Esophagus (tissue), 2 donors: ENCODE data around the gene TAP2. TPM values are rescaled to one million over a fixed set of nuclear protein-coding genes. Genes with fewer than 3 reads are reported as not detected.

Experiments used
- H3K27ac ChIP-seq, 2 donors: one replicate each; pipeline ENCODE4 v1.5.1; 2013; ENCODE audit warnings: low read depth in 2 of 2, mild to moderate bottlenecking in 2 of 2, inconsistent platforms in 1 of 2, low read length in 1 of 2, moderate library complexity in 1 of 2
- H3K27me3 ChIP-seq, 2 donors: one replicate each; pipeline ENCODE4 v1.6.1; 2013; ENCODE audit warnings: low read length in 2 of 2, control low read depth in 1 of 2, mild to moderate bottlenecking in 1 of 2; ENCODE audit not compliant: insufficient read depth in 2 of 2, control insufficient read depth in 1 of 2
- H3K36me3 ChIP-seq, 2 donors: one replicate each; pipeline ENCODE4 v1.6.1; 2013; ENCODE audit warnings: low read length in 1 of 2; ENCODE audit not compliant: control insufficient read depth in 2 of 2, insufficient read depth in 2 of 2
- H3K4me1 ChIP-seq, 2 donors: one replicate each; pipeline ENCODE4 v1.6.1; 2013; ENCODE audit warnings: low read length in 1 of 2; ENCODE audit not compliant: control insufficient read depth in 2 of 2, insufficient read depth in 2 of 2
- H3K4me3 ChIP-seq, 2 donors: one replicate each; pipeline ENCODE4 v1.5.1; 2013; ENCODE audit warnings: low read length in 2 of 2, mild to moderate bottlenecking in 2 of 2, low read depth in 1 of 2, moderate library complexity in 1 of 2
- H3K9me3 ChIP-seq, 2 donors: one replicate each; pipeline ENCODE4 v1.6.1; 2013; ENCODE audit warnings: mild to moderate bottlenecking in 2 of 2, low read depth in 1 of 2, low read length in 1 of 2, moderate library complexity in 1 of 2; ENCODE audit not compliant: control insufficient read depth in 2 of 2, insufficient read depth in 1 of 2
- WGBS, 2 donors: extraction: QIAGEN DNeasy Blood & Tissue Kit; methylation state at CpG; one replicate each; pipeline ENCODE4 v1.1.7; 2013; 5-methylcytosine and 5-hydroxymethylcytosine counted together
- polyA plus RNA-seq, 2 donors: library from polyadenylated mRNA; stranded (reverse); fragments of 200-250 nt; gene quantifications; one replicate each; pipeline ENCODE4 v1.2.3, GENCODE V29; 2013
- donor health status: healthy with polysubstance abuse.
- donor health status: Bipolar disorder and iron deficiency.

Gene TAP2
- polyA plus RNA-seq, 2 donors: 19.3 to 40.5 TPM

DNA sequence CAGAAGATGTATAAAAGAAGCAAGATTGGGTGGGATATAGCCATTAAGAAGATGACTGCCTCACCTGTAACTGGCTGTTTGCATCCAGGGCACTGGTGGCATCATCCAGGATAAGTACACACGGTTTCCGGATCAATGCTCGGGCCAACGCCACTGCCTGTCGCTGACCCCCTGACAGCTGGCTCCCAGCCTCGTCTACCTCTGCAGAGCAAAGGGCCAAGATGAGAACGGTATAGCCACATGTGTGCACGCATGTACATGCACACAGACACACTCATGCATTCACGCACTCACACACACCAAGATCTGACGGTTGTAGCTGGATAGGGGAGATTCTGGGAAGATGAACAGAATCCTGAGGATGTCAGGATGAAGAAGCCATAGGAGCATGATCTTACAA is 8.5 kb upstream of the TAP2 start:
- Histone ChIP-seq H3K4me3 (no peak overlapping the region), H3K27me3 (no peaks in the 10 kb centered on the region), H3K4me1 (peaks cover 0 to 7% of the 10 kb centered on the region in 2 donors), H3K27ac (no peak overlapping the region), H3K36me3 (peaks cover 16 to 33% of the 10 kb centered on the region in 2 donors), H3K9me3 (no peaks in the 10 kb centered on the region)
- 88 to 91% methylated on average over 10 of the region's 10 CpGs for WGBS, 2 donors

DNA sequence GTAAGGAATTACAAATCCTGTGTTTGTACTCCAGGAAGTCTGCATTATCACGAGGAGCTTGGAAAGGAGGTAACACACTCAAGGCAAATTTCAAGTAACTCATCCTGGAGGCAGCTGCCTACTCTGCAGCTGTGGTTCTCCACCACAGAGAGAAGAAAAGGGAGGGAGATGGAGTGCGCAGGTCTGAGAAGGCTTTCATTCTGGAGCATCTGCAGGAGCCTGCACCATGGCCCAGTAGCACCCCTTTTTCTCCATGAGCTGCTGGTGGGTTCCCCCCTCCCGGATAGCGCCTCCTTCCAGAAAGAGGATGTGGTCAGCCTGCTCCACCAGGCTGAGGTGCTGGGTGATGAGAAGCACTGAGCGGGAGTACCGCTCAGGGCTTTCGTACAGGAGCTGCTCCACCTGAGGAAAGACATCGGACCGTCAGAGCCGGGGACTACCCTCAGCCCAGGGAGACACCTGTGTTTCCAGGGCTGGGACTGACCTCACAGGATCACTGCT is 6.9 kb upstream of the TAP2 start:
- H3K4me3 ChIP-seq: peak overlapping the region; percentile 20 to 86
- WGBS, 2 donors: 75 to 86% methylated on average over 10 of the region's 10 CpGs

DNA sequence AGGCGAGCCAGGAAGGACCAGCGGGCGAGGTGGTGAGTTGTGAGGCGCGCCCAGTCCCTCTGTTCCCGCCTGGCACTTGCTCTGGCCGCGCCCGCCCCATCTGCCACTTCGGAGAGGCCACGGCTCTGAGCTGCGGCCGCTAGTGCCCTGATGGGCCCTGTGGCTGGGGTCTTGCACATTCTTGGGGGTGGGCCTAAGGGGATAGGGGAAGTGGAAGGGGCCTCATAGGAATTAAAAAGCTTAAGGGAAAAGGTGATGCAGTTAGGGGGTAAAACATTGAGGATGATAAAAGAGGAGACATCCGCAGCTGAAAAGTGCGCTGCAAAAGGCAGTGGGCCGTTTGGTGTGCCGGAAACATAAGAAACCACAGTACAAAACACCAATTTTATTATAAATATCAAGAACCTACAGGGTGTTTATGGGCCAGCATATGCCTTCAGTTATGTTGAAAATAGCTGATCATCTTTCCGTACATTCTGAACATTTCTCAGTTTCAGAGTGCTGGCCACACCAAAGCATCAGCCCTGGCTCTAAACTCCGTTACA is 6.4 kb upstream of the TAP2 start:
- peaks cover 11 to 30% of the 10 kb centered on the region in 2 donors for H3K36me3 ChIP-seq
- no peaks in the 10 kb centered on the region for H3K27me3 ChIP-seq
- WGBS, 2 donors: 16 to 20% methylated on average over 19 of the region's 19 CpGs
- no peaks in the 10 kb centered on the region for H3K9me3 ChIP-seq
- H3K27ac ChIP-seq: peak overlapping the region; percentile 84 to 98
- H3K4me1 ChIP-seq: peaks cover 0 to 7% of the 10 kb centered on the region in 2 donors
- peak overlapping the region; percentile 68 to 86 for H3K4me3 ChIP-seq

More for the DNA sequence above, 6.9 kb upstream of the TAP2 start:
- H3K4me1 ChIP-seq: peaks cover 0 to 7% of the 10 kb centered on the region in 2 donors
- H3K27me3 ChIP-seq: no peaks in the 10 kb centered on the region
- peak overlapping the region; percentile 84 to 98 for H3K27ac ChIP-seq
- H3K36me3 ChIP-seq: peaks cover 16 to 35% of the 10 kb centered on the region in 2 donors
- H3K9me3 ChIP-seq: no peaks in the 10 kb centered on the region

DNA sequence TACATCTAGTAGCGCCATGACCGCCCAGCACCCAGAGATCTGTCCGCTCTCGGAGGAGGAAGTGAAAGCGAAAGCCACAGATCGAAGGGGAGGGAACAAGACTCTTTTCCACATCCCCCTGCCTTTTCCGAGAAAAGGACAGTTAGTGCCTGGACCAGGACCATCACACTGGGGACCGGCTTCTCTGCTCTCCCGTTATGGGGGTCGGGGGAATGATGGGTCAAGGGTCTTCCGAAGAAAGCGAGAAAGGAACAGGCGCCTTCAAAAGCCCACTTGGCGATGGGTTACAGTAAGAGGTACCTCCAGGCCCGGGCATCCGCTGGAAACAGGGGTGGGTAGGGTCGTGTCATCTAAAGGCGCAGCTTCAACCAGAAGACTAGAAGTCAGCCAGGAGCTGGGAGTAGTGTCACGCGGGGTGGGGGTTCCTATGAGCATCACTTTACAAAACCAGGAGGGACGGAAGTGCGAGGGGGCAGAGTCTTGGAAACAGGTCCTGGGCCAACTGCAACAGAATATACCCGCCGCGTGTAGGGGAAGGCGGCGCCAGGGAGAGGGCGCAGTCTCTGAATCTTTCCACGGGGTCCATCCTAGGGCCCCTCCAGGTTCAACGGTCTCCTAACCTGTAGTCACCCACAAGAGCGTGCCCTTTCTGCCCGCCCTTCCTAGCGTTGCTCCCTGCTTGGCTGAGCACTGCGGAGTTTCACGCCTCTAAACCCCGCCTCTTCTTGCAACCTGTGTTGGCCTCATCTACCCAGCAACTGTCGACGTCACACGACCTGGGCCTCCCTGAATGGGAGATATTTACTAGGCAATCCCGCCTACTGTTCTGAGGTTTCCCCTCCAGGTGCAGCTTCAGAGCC is 5.7 kb upstream of the TAP2 start, which contains the start of gene PSMB8:
TSS of gene PSMB8 (minus strand) at position 69 of the 860 bp plus-strand sequence. CDS start at position 18, 51 bp downstream.
- WGBS, 2 donors: 0% methylated on average over 40 of the region's 40 CpGs
- Histone ChIP-seq H3K27ac (peak within 1 kb of the TSS; percentile 97 to 98), H3K4me1 (peaks cover 0 to 7% of the 10 kb centered on the region in 2 donors), H3K27me3 (no peaks in the 10 kb centered on the region), H3K9me3 (no peaks in the 10 kb centered on the region), H3K4me3 (peak within 1 kb of the TSS; percentile 68 to 86), H3K36me3 (peaks cover 8 to 27% of the 10 kb centered on the region in 2 donors)

DNA sequence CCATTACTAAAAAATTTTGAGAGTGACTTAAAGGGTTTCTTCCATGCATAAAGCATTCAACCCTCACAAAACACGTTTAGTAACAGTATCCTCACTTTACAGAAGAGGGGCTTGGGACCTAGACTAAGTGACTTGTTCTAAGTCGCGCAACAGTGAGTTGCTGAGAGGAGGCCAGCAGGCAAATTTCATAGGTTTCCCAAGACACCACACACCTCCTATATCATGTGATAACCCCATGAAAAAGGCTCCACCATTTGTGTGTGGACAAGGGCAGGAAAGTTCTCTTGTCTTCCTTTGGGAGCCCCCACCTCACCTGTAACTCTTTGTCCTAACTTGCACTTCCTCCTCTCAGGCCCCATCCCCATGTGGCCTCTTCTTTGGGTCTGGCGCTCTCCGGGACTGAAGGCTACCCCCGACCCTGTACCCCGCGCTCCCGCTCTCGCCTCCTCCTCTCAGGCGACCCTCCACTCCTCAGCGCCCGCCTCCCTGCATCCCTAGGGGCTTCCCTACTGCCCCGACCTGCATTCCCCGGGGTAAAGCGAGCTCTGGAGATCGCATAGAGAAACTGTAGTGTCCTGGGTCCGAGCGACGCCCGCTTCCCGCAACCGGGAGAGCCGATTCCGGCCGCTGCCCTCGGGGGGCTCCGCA is 4.9 kb upstream of the TAP2 start:
- Histone ChIP-seq H3K27ac (peak overlapping the region; percentile 97 to 98), H3K9me3 (no peaks in the 10 kb centered on the region), H3K27me3 (no peaks in the 10 kb centered on the region), H3K36me3 (peaks cover 8 to 25% of the 10 kb centered on the region in 2 donors), H3K4me1 (peaks cover 0 to 7% of the 10 kb centered on the region in 2 donors), H3K4me3 (peak overlapping the region; percentile 68 to 86)
- WGBS, 2 donors: 3 to 4% methylated on average over 28 of the region's 28 CpGs

DNA sequence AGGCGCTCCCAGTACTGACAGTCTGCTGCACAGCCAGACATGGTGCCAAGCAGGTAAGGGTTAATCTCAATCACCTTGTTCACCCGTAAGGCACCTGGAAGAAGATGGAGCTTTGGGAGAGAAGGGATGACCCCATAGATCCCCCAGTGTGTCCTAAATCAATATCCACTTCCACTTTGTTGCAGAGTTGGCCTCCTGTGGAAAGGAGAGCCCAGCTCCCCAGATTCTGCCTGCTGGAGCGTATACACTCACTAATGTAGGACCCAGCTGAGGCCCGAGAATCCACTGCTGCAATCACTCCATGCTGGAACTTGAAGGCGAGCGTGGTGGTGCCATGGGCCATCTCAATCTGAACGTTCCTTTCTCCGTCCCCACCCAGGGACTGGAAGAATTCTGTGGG is 4.2 kb upstream of the TAP2 start:
- Histone ChIP-seq H3K4me1 (peaks cover 1 to 8% of the 10 kb centered on the region in 2 donors), H3K36me3 (peaks cover 8 to 21% of the 10 kb centered on the region in 2 donors), H3K4me3 (no peak overlapping the region), H3K27me3 (no peaks in the 10 kb centered on the region), H3K27ac (no peak overlapping the region), H3K9me3 (no peaks in the 10 kb centered on the region)
- WGBS, 2 donors: 75 to 77% methylated on average over 8 of the region's 8 CpGs

DNA sequence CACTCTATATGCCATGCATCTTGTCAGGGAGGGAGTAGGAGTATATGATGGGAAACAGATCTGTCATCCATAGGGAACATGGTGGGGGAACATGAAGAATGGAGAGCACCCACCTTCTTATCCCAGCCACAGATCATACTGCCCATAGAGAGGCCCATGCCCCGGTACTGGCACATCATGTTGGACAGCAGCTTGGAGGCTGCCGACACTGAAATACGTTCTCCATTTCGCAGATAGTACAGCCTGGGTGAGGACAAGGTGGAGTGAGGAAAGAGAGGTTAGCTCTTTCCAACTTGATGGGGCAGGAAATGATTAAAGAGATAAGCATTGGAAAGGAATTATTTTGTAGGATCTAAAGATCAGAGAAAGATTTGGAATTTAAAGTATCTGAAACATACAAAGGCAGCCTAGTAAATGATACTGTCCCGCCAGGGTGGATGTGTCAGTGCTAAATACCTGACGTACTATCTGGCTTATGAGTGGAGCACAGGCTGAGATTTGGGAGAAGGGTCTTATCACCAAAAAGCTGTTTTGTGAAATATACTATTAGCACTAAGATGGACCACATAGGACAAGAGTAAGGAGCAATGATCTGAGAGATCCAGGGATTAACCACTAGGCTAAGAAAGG is 3.6 kb upstream of the TAP2 start:
- no peak overlapping the region for H3K27ac ChIP-seq
- 87 to 89% methylated on average over 6 of the region's 6 CpGs for WGBS, 2 donors
- no peaks in the 10 kb centered on the region for H3K27me3 ChIP-seq
- no peak overlapping the region for H3K4me3 ChIP-seq
- H3K36me3 ChIP-seq: peaks cover 7 to 17% of the 10 kb centered on the region in 2 donors
- H3K9me3 ChIP-seq: no peaks in the 10 kb centered on the region
- peaks cover 2 to 12% of the 10 kb centered on the region in 2 donors for H3K4me1 ChIP-seq

DNA sequence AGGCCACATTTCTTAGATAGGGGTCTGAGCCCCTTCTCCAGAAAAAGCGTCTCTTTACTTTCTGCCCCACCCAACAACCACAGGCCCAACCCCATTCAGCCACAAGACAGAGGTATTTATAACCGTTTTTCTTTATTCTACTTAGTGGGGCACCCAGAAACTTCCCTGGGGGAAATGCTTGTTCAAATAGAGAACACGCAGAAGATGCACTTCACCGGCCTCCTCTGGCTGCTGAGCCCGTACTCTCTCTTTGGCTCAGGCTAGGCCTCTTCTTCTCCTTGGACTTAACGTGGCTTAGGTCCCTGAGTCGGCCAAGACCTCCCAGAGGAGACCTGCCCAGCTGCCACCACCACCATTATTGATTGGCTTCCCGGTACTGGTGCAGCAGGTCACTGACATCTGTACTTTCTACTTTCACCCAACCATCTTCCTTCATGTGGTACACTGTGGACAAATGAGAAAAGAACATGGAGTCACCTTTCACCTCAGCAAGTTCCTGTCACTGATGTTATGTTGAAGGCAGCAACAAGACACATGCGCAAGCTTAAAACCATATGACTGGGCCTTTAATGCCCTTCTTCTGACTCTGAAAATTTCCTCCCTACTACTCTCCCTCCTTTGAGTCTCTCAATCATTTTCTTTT is 2.2 kb upstream of the TAP2 start:
- 80 to 82% methylated on average over 9 of the region's 9 CpGs for WGBS, 2 donors
- H3K4me1 ChIP-seq: peaks cover 2 to 12% of the 10 kb centered on the region in 2 donors
- no peak overlapping the region for H3K4me3 ChIP-seq
- H3K9me3 ChIP-seq: no peaks in the 10 kb centered on the region
- peaks cover 4 to 14% of the 10 kb centered on the region in 2 donors for H3K36me3 ChIP-seq
- H3K27ac ChIP-seq: no peak overlapping the region
- no peaks in the 10 kb centered on the region for H3K27me3 ChIP-seq
